Activated CD4-positive, alpha-beta T cell treated with anti-CD3 and anti-CD28 coated beads, Interleukin-2, amount 50 U/mL, for 1 hour (primary cell): ENCODE measurements around the gene ARHGAP12.

Source experiments
- DNase-seq: peaks from one replicate; pipeline ENCODE4 v3.0.0-alpha.2; 2020

Gene ARHGAP12

DNA sequence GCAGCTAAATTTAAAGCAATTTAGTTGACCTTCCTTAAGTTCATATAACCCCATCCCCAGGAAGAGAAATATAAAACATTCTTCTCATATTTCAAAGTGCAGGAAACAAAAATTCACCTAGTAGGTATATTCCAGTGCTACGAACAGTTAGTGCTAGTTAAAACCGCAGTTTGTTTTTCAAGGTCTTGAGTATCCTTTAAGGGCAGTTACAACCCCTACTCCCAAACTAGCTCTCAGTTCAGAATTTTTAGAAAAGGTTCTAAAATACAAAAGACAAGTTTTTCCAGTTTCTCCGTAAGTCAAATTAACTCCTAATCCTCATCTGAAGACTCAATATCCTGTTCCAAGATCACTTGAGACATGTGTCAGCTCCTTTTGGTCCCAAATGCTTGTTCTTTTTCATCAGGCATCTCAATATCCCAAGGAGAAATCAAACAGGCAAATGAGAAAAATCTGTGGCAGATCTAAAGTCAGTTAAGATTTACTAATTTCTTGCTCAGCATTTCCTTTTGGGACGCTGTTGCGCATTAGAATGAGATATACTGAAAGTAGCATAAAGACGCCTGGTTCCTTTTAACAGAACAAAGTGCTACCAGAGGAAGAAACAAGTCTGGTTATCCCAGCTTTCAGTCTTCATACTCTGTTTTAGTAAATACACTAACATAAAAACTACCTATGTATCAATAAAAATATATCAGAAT is 51.8 kb downstream of the ARHGAP12 start:
- DNase-seq: no peak

DNA sequence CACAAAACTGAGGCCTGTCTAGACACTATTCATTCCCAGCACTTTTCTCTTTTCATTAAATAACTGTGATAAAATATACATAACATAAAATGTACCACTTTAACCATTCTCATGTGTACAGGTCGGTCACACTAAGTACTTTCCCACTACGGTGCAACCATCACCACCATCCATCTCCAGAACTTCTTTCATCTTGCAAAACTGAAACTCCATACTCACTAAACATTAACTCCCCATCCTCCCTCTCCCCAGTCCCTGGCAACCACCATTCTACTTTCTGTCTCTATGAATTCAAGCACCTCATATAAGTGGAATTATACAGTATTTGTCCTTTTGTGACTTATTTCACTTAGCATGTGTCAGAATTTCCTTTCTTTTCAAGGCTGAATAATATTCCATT is 53.0 kb downstream of the ARHGAP12 start:
- DNase-seq: no peak

DNA sequence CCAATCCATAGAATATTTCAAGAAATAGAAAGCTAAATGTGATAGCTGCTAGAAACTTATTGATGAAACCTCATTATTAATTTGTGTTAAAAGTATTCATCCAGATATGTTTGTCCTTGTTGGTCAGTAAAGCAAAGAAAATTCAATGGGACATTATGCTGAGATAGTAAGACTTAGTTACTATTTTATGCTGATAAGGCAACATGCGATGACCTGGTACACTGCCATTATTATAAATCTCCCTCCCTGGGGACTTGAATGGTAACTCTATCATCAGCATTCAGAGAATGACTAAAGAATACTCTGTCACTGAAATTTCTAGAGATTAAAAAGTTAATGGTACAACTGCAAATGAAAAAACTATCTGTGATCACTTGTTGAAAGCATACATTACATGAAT is 54.9 kb downstream of the ARHGAP12 start:
- DNase-seq: no peak

DNA sequence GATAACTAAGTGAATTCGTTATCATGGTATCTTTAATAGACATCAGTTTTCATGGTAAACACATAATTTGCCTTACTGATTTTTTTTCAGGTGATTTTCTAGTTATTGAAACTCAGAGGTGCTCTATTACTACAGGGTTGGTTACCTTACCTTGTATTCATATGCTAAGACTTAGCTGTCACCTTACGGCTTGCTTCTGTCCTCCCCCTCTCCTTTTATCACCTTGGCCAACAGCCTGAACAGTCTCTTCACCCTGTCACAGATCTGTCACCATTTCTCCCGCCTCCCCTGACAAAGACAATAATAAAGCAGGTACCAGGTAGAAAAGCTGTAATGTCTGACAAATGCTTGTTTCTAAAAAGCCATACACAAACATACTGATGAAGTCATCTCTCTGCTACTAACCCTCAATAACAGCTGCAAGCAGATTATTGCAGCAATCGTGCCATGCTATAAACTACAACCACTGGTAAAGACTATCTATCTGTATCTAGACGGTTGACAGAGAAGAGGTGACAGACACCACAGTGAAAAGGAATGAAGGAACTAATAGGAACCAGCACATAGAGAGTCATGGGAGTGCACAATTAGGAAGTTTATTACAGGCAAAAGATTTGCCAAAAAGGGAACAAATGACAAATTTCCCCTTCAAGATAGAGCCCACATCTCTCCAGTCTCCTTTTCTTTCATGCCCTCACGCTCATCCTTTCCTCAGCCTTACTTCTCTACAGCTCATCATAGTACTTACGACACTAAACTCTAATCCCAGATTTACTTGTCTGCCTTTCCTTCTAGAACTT is 57.2 kb downstream of the ARHGAP12 start:
- no peak for DNase-seq

DNA sequence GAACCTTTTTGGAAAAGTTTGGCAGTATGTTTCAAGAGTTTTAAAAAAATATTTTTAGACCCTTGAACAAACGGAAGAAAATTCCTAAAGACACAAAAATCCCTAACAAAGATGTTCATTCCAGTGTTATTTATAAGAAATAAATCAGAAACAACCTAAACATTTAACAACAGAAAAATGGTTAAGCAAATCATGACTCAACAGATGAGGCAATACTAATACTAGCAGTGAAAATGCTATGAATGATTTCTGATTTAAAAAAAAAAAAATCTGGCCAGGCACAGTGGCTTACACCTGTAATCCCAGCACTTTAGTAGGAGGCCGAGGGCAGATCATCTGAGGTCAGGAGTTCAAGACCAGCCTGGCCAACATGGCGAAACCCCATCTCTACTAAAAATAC is 61.0 kb downstream of the ARHGAP12 start:
- no peak for DNase-seq

DNA sequence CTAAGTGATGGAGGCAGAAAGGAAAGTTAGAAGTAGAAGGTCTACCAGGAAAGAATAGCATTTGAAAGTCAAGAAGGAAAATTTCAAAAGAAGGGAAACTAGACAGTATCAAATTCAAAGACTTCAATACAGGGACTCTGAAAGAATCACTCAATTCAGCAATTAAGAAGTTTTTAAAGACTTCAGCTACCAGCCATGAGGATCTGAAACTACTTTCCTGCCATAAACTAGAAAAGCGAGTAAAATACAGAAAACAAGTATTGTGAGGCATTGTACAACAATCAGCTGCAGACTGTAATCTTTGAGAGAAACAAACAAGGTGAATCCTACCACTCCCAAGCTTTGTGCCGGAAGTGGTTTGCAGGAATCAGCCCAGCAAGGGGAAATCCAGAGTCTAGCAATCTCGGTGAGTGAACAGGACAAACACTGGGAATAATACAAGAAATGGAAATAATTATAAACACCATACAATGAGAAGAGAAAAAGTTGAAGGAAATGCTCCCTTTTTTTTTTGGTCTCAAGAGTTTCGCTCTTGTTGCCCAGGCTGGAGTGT is 62.4 kb downstream of the ARHGAP12 start:
- DNase-seq: no peak

DNA sequence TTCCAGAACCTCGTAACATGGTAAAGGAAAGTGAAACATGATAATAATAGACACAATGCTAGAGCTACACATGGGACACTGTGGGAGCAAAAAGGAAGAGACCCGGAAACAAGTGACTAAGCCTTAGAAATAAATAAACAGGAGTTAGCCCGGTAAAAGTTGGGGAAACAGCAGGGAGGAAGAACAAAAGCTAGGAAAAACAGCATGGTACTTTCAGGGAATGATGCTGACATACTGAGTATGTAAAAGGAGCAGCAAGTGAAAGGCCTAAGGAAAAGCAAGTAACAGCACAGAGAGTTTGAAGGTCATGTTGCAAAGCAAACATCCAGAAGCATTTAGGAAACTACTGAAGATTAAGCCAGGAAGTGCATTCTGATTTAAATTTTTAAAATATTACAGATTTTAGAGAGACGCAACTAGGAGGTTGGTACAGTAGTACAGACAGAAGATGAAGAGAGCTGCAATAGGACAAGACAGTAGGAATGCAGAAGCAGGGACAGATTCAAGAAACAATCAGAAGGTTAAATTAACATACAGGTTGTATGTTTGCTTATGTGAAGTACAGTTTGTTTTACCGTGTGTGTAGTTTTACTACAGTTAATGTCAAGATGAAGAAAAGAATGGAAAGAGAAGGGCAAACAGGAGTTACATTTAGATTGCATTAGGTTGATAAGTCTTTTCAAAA is 63.7 kb downstream of the ARHGAP12 start:
- no peak for DNase-seq

DNA sequence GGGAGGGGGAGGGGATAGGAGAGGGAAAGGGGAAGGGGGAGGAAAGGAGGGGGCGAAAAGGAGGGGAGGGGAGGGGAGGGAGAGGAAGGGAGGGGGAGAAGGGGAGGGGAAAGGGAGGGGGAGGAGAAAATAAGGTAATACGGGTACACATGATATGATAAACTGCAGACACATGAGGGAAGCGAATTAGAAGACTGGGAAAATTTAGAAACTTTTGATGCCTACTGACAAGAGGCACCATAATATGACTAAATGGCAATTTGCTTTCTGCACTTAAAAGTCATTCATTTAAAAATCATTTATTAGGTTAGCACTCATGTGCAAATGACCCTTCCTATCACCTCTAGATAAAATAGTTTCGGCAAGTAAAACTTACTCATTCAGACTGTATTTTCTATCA is 73.6 kb downstream of the ARHGAP12 start:
- no peak for DNase-seq

DNA sequence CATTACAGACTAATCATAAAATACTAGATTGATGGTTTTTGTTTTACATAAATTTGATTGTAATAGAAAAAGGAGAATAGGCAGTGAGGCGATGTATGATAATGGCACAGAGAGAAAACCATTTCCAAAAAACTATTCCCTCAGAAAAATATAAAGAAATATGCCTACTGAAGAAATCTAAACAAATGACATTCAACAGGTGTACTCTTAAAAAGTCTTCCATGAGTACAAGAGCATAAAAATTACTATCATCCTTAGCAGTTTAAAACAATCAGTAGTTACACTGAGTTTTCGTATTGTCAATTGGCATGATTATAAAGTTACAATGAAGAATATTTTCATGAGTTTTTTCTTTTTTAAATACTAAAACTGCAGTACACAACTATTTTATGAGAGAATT is 75.0 kb downstream of the ARHGAP12 start:
- DNase-seq: no peak

DNA sequence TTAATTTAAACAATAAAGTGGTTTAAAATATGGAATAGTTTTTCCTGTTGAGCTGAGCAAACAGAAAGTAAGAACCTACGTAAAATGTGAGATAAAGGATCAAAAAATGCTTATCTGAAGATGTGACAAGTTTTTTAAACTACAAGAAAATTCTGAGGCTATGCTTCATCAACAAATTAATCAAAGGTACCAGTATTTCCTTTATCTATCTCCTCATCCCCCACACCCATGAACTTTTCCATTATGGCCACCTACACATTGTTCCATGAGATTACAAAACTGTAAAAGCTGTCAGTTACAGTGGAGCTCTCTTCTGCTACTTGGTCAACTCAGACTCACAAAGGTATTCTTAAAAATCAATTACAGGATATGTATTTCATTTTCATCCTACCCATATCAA is 77.4 kb downstream of the ARHGAP12 start:
- no peak for DNase-seq

DNA sequence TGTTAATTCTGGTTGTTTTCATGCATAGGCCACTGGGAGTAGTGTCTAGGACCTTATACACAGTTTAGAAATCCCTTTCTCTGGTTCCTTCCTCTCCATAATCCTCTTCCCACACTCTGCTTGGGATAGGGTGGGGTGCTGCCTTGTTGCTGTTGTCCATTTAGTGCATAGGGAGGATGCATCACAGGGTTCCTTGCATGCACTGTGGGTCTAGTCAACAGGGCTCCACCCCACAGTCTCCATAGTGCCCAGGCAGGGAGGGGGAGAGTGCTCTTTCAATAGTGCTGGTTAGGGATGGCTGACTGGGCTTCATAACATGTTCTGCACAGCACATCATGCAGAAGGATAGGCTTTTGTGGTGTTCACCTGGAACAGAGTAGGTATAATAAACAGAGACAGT is 81.1 kb downstream of the ARHGAP12 start:
- DNase-seq: no peak

DNA sequence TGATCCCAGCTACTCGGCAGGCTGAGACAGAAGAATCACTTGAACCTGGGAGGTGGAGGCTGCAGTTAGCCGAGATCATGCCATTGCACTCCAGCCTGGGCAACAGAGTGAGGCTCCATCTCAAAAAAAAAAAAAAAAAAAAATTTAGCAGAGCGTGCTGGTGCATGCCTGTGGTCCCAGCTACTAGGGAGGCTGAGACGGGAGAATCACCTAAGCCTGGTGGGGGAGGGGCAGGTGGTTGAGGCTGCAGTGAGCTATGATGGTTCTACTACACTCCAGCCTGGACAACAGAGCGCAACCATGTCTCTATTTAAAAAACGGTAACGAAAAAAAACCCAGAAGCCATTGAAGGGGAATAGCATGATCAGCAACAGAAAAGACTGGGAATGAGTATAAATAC is 89.9 kb downstream of the ARHGAP12 start:
- DNase-seq: no peak

DNA sequence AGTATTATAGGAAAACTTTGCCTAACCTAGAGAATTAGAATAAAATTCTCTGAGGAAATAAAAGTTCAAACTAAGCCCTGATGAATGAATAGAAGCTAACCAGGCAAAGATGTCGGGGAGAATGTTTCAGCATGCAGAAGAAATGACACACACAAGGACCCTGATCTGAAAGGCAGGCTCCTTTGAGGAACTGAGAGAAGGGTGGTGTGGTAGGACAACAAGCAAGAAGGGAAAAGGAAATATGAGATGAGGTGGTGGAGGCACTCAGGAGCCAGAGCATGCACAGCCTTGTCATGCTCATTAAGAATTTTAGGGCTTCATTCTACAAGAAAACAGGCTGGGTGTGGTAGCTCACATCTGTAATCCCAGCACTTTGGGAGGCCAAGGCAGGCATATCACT is 90.6 kb downstream of the ARHGAP12 start:
- no peak for DNase-seq

DNA sequence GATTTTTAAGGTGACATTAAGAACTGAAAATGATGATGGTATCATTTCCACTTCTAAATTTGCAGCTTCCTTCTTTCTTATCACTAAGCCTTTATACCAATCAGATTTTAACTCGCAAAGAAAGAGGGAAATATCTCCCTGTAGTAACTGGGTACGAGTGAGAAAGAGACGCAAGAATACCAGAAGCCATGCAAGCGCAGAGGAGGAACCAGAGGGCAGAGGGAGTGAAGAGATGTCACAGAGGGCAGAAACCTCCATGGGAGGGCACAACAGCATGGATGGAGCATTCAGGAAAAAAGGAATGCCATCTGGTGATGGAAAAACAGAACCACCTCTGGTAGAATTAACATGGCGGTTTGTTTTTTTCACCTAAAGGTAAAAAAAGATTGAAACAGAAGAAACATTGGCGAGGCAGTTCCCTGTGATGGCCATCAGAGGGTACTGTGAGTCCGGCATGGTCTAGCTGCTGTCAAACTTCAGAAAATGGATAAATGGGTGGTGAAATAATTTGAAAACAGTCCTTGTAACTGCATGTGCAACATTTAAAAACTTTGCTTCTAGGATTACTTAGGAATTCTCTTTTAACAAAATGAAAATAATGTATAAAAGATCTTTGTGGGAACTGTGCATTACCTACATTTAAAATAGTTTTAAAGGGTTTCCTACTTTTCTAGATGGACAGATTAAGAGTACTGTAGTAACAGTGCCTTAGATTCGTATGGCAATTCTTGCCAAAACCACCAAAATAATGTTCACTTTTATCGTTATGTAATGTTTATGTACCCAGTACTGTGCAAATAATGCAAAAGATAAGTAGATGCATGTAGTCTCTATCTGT is 91.8 kb downstream of the ARHGAP12 start:
- DNase-seq: no peak

DNA sequence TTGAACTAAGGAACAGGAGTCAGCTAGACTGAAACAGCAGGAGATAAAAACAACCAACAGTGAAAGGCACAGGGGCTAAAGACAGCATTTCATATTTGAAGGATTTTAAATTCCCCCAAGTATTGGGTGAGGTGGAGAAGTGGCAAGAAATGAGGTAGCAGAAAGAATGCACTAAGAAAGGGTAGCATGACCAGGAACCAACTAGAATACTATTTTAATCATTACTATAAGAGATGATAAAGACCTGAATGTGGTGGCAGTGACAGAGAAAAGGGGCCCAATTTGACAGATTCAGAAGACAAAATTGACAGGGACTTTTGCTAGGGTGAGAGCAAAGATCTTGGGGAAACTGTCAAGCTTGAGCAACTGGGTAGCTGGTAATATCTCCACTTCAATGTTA is 94.9 kb downstream of the ARHGAP12 start:
- no peak for DNase-seq

DNA sequence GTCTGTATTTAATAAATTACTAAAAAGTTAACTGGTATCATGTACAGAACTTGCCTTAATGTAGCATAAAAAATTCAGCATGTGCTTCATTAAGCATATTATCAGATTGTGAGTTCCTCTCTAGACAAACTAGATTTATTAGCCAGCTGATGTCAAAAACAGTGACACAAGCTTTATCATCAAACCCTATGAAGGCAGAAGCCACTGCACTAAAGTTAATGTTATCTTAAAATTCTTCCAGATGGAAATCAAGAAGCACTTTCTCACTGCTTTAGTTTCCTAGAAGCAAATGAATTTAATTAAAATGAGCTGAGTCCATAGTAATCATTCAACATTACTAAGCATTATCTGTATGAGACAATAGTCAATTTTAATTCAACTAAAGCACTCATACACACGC is 96.4 kb downstream of the ARHGAP12 start:
- no peak for DNase-seq

DNA sequence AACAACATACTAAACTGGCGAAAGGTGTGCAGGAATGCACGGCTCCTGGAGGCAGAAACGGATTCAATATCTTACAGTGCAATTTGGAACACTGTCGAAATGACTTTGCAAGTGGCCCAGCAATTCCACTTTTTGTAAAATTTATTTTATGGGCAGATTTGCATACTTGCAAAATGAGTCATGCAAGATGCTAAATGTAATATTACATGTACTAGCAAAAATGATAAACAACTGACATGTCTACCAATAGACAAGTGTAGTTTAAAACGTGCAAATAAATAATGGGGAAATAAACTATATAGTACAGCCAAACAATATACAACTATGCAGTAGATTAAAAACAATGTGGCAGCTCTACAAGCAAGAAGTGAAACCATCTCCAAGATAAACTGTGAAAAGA is 97.7 kb downstream of the ARHGAP12 start:
- no peak for DNase-seq

DNA sequence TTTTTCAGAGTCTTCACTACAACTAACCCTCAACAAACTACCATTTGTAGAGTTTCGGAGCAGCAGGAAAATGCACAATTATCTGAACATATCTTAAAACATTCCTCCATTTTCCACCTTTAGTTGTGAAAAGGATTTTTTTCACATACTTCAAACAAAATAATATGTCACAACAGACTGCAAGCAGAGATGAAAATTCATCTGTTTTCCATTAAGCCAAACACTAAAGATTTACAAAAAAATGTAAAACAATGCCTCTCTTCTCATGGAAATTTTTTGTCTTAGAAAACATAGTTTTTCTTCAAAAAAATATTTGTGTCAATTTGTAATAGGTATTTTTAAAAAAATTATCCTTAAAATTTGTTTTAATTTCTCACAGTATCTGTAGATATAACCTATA is 98.9 kb downstream of the ARHGAP12 start:
- DNase-seq: no peak

DNA sequence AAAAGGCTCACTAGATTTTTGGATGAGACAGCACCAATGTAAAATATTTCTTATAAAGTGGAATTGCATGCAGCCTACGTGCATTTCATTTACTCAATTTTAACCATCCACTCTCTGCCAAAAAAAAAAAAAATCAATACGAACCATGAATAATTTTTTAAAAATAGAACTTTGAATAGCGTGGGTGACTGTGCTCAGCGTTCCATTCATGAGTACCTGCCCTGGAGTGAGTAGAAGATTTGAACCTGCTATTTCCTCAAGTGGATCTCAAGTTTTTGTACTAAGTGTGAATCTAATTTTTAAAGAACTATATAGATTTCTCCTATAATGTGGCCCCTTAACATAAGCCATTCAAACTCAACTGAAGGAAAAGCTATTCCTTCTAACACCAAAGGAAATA is 105.3 kb downstream of the ARHGAP12 start:
- no peak for DNase-seq

DNA sequence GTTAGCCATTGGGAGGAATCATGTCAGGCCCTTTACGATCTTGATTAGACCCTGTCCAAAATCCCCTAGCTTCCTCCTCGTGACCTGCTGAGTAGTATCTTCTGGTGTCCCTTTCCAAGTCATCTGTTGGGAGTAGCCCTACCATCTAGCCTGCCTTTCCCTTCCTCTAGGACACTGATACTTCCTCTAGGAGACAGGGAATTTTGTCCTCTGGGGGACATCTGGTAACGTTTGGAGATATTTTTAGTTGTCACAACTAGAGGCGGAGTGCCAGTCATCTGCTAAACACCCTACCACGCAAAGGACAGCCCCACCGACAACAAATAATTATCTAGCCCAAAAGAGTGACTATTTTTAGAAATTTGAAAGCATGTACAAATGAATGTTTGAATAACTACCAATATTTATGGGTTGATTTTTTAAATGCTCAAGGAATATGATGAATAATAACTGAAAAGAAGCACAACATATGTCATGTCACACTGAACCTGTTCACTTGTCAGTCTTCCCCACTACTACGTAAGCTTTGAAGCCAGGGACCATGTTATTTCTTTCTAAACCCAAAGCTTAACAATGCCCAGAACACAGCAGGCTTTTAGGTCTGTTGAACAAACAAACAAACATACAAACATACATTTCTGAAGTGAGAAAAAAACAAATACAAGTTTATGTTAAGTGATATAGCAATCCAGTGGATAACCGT is 105.9 kb downstream of the ARHGAP12 start:
- no peak for DNase-seq

DNA sequence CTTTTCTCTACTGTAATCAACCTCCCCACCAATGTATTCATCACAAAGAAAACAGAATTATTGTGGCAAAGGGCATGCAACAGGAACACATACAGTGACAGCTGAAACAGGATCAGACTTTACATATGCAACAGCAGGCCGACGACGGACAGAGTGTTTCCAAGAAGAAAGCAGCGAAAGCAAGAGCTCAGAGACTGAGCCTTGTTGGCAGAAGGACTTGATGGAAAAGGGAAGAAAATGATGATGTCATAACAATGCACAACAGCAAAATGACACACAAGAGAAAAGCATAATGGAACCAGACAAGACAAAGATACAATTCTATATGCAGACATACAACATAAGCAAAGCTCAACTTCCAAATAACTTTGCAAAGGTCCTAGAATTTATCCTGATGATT is 106.5 kb downstream of the ARHGAP12 start:
- no peak for DNase-seq

DNA sequence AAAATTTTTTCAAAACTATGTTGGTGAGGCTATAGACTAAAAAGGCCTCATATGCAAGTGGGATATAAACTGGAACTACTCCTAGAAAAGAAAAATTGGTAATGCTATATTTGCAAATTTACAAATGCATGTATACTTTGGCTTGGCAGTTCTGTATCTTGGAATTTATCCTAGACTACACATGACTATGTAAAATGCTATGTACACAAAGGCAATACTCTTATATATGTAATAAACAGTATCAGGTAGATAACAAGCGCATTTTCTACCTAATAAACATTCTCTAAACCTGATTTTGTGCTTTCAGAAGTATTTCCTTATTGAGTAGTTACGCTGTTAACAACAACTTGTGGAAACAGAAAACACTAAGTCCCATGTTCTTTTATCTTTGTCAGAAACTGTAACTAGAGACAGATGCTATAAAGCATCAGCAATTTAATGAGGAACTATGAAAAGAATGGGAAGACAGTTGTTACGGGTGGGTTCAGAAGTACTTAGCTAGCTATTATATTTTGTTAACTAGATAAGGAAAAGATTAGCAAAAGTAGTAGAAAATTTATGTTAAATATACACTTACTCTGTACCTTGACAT is 107.8 kb downstream of the ARHGAP12 start:
- DNase-seq: no peak
